WTC11 (cell line): Measurements from ENCODE around the gene ZNRF3.

Source experiments
- CDX4 ChIP-seq: fragments of 250-450 bp; sonication (Bioruptor Pico); IDR thresholded peaks from 2 replicates; pipeline ENCODE4 v1.9.0; 2021; ENCODE audit warnings: moderate library complexity, mild to moderate bottlenecking, inconsistent platforms, borderline replicate concordance
- CTCF ChIP-seq: fragments of 200-600 bp; IDR thresholded peaks from 2 replicates; pipeline ENCODE4 v1.8.0; 2022; ENCODE audit warnings: antibody characterized with exemption
- FOXJ3 ChIP-seq: sonication (generic); formaldehyde crosslinking; IDR thresholded peaks from 2 replicates; pipeline ENCODE4 v1.9.0; 2021; ENCODE audit warnings: missing genetic modification reagents, mild to moderate bottlenecking, borderline replicate concordance
- JUN ChIP-seq: sonication (generic); formaldehyde crosslinking; IDR thresholded peaks from 2 replicates; pipeline ENCODE4 v1.8.0; 2023; ENCODE audit warnings: mild to moderate bottlenecking, missing genetic modification reagents
- SP1 ChIP-seq: sonication (generic); formaldehyde crosslinking; conservative IDR thresholded peaks from 2 replicates; pipeline ENCODE4 v1.8.1; 2022; ENCODE audit warnings: missing genetic modification reagents
- TCF7 ChIP-seq: sonication (generic); formaldehyde crosslinking; IDR thresholded peaks from 2 replicates; pipeline ENCODE4 v1.8.0; 2022; ENCODE audit warnings: mild to moderate bottlenecking, low read depth, missing genetic modification reagents, moderate library complexity
- USF1 ChIP-seq: sonication (generic); formaldehyde crosslinking; IDR thresholded peaks from 2 replicates; pipeline ENCODE4 v1.8.0; 2022; ENCODE audit warnings: mild to moderate bottlenecking, missing genetic modification reagents
- ZNF396 ChIP-seq: fragments of 250-450 bp; sonication (Bioruptor Pico); IDR thresholded peaks from 2 replicates; pipeline ENCODE4 v1.8.0; 2021; ENCODE audit warnings: mild to moderate bottlenecking, moderate library complexity, borderline replicate concordance

GRCh38 chr22:29083933-29084591 lies 200.7 kb downstream of the ZNRF3 start:
- no peak for TF ChIP-seq CTCF
- TF ChIP-seq TCF7 (CRISPR knock-in tag) = no peak
- no peak for TF ChIP-seq ZNF396 (CRISPR knock-in tag)
- TF ChIP-seq SP1 (CRISPR knock-in tag) = no peak
- TF ChIP-seq USF1 (CRISPR knock-in tag) = no peak
- no peak for TF ChIP-seq JUN (CRISPR knock-in tag)
- TF ChIP-seq FOXJ3 (CRISPR knock-in tag) = no peak
- TF ChIP-seq CDX4 (CRISPR knock-in tag) = no peak
